Activated CD8-positive, alpha-beta T cell treated with anti-CD3 and anti-CD28 coated beads for 36 hours (primary cell): ENCODE data around the gene SYPL1. TPM values are rescaled to one million over a fixed set of nuclear protein-coding genes. Genes with fewer than 3 reads are reported as not detected.

Source experiments
- ATAC-seq: fragments of 200-7000 bp; cut with Tn5 transposase; one replicate; pipeline ENCODE4 v1.10.0; 2021; ENCODE audit warnings: mild to moderate bottlenecking, moderate library complexity
- CTCF ChIA-PET: fragments of 350-600 bp; sonication (Branson Sonifier 250); formaldehyde crosslinking; loops from one replicate; lab custom pipeline; 2021; ENCODE audit warnings: antibody characterized with exemption; lab: Charles Lee
- POLR2A ChIA-PET: fragments of 350-600 bp; sonication (Branson Sonifier 250); formaldehyde crosslinking; loops from one replicate; lab custom pipeline; 2021; ENCODE audit warnings: antibody characterized with exemption; lab: Charles Lee
- DNase-seq: peaks from one replicate; pipeline ENCODE4 v3.0.0-alpha.2; 2020
- H3K27ac Mint-ChIP-seq: one replicate; pipeline ENCODE4 v1.8.0; 2021; ENCODE audit warnings: mild to moderate bottlenecking, mixed read lengths
- H3K27me3 Mint-ChIP-seq: one replicate; pipeline ENCODE4 v1.8.0; 2021; ENCODE audit warnings: mixed read lengths
- H3K36me3 Mint-ChIP-seq: one replicate; pipeline ENCODE4 v1.8.0; 2021; ENCODE audit warnings: low read depth, mixed read lengths
- H3K4me1 Mint-ChIP-seq: one replicate; pipeline ENCODE4 v1.8.0; 2021; ENCODE audit warnings: low read depth, mixed read lengths
- H3K4me3 Mint-ChIP-seq: one replicate; pipeline ENCODE4 v1.8.0; 2021; ENCODE audit warnings: mild to moderate bottlenecking, moderate library complexity, mixed read lengths
- H3K9me3 Mint-ChIP-seq: one replicate; pipeline ENCODE4 v1.8.0; 2021; ENCODE audit warnings: mixed read lengths
- CTCF ChIP-seq: fragments of 200-600 bp; IDR thresholded peaks from one replicate; pipeline ENCODE4 v1.8.0; 2022; ENCODE audit warnings: antibody characterized with exemption, mild to moderate bottlenecking
- intact Hi-C: fragments of 100-400 bp; cut with micrococcal nuclease; formaldehyde crosslinking; loops from one replicate; pipeline ENCODE4 v1.10.0; 2022
- total RNA-seq, 2 experiments: library from RNA; stranded (reverse); gene quantifications; one replicate each; pipeline ENCODE4 v1.2.3, GENCODE V29; 2021

The SYPL1 gene
- total RNA-seq, 2 experiments from 2014 or later, result 40.1 to 44.6 TPM

DNA sequence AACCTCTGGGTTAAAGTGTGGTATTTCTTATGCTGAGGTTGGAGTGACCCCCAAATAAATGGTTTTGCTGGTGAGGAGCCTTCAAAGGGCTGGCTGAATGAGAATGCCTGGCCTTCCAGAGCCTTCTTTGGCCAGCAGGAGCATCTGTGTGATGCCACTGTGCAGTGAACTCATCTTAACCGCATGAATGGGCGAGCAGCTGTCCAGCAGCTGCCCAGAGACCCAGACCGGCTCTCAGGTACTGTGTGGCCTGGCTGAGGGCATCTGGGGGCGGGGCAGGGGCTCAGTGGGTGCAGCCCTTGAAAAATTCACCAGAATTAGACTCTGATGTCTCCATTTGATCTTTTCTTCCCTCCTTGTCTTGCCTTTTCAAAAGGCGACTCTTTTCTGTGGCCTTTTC lies 59.0 kb downstream of the SYPL1 start:
- H3K27ac Mint-ChIP-seq, result no peak overlapping the region
- POLR2A ChIA-PET, result no interaction called here
- H3K36me3 Mint-ChIP-seq, result no peaks in the 10 kb centered on the region
- no peak overlapping the region for H3K4me3 Mint-ChIP-seq
- H3K4me1 Mint-ChIP-seq, result peaks cover 13% of the 10 kb centered on the region
- TF ChIP-seq CTCF, result no peak
- CTCF ChIA-PET, result no interaction called here
- DNase-seq (no peak), ATAC-seq (no peak)
- no peaks in the 10 kb centered on the region for H3K27me3 Mint-ChIP-seq
- no peaks in the 10 kb centered on the region for H3K9me3 Mint-ChIP-seq
- intact Hi-C loops, result no loop called here

GRCh38 chr7:106052681-106053080 lies 59.4 kb downstream of the SYPL1 start:
- Mint-ChIP-seq H3K4me1 (peaks cover 9% of the 10 kb centered on the region), H3K9me3 (no peaks in the 10 kb centered on the region), H3K4me3 (no peak overlapping the region), H3K27ac (no peak overlapping the region), H3K27me3 (no peaks in the 10 kb centered on the region), H3K36me3 (no peaks in the 10 kb centered on the region)
- TF ChIP-seq CTCF, result no peak
- ChIA-PET CTCF (no interaction called here), POLR2A (no interaction called here)
- intact Hi-C loops, result no loop called here
- DNase-seq (no peak), ATAC-seq (no peak)

GRCh38 chr7:106050746-106051117 lies 61.4 kb downstream of the SYPL1 start:
- POLR2A ChIA-PET, result no interaction called here
- CTCF ChIA-PET, result interaction anchor here (0.7 to 2.6 kb wide), 5 partner anchors 8 to 393 kb away, joined by 3 to 15 read pairs (median 3); no protein-coding TSS in a partner anchor
- Mint-ChIP-seq H3K36me3 (no peaks in the 10 kb centered on the region), H3K27me3 (no peaks in the 10 kb centered on the region), H3K9me3 (no peaks in the 10 kb centered on the region), H3K27ac (no peak overlapping the region), H3K4me3 (no peak overlapping the region), H3K4me1 (no peaks in the 10 kb centered on the region)
- no peak for DNase-seq
- TF ChIP-seq CTCF, result no peak
- no peak for ATAC-seq
- intact Hi-C loops, result no loop called here

DNA sequence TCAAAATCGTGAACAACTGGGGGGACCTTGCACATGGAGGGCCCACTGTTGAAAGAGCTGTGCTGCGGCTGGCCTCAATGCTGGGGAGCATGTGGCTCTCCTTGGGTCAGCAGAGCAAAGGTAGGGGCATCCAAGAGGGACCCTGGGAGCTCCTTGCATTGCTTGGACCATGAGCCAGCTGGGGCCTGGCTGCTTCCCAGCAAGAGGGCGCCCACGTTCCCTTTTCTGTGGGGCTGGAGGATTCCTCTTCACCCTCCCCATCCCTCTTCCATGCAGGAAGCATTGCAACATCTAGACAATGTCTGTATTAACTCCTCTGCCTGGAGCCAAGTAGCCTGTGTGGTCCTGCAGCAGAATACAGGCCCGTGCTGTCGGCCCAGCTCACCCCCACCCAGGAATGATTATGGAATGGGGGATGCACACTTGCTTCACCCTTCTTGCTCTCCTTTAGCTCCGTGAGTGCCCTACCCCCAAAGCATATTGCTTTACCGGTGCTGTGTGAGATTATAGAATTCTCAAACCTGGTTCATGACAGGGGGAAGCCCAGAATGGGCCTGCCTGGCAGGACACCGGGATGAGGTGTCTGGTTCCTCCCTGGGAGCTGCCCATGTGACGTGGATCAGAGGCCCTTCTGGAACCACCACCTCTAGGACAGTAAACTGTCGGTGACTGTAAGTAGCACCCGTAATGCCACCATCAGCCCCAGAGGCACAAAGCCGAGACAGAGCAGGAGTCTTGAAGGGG lies 61.9 kb downstream of the SYPL1 start:
- no peaks in the 10 kb centered on the region for H3K9me3 Mint-ChIP-seq
- H3K27ac Mint-ChIP-seq, result no peak overlapping the region
- POLR2A ChIA-PET, result no interaction called here

More for the DNA sequence above, 61.9 kb downstream of the SYPL1 start:
- DNase-seq (no peak), ATAC-seq (no peak)
- TF ChIP-seq CTCF, result no peak
- intact Hi-C loops, result no loop called here
- H3K27me3 Mint-ChIP-seq, result no peaks in the 10 kb centered on the region
- no peaks in the 10 kb centered on the region for H3K36me3 Mint-ChIP-seq
- H3K4me3 Mint-ChIP-seq, result no peak overlapping the region
- H3K4me1 Mint-ChIP-seq, result no peaks in the 10 kb centered on the region
- CTCF ChIA-PET, result interaction anchor here (0.7 to 2.6 kb wide), 5 partner anchors 8 to 393 kb away, joined by 3 to 15 read pairs (median 3); no protein-coding TSS in a partner anchor
